ENCODE results near the gene FKBP5.

GRCh38 chr6:35594503-35595186, 94.1 kb downstream of the FKBP5 start:
- TF ChIP-seq POLR2A (IDR thresholded peaks at IDR 0.05): no peak
- TF ChIP-seq CTCF (IDR thresholded peaks at IDR 0.05): no peak
